BLaER1 treated with 17β-estradiol and CSF1 and Interleukin-3, amounts not matched to agents 10 nM and 100 nM (cell line): ENCODE results near the gene UVRAG.
A peak's percentile ranks its signal among the peaks of the same experiment; 100 is the strongest.

Experiments
- H3K27ac ChIP-seq, 11 experiments: shearing (Covaris generic); formaldehyde crosslinking; 2 replicates each; pipeline ENCODE4 v1.8.1; 2022
- H3K27me3 ChIP-seq, 11 experiments: shearing (Covaris generic); formaldehyde crosslinking; 2 replicates each; pipeline ENCODE4 v1.8.1; 2022
- H3K36me3 ChIP-seq, 11 experiments: shearing (Covaris generic); formaldehyde crosslinking; 2 replicates each; pipeline ENCODE4 v1.8.1; 2022
- H3K4me1 ChIP-seq, 10 experiments: shearing (Covaris generic); formaldehyde crosslinking; 2 replicates each; pipeline ENCODE4 v1.8.1; 2022
- H3K4me2 ChIP-seq, 11 experiments: shearing (Covaris generic); formaldehyde crosslinking; 2 replicates each; pipeline ENCODE4 v1.8.1; 2022
- H3K4me3 ChIP-seq, 10 experiments: shearing (Covaris generic); formaldehyde crosslinking; 2 replicates each; pipeline ENCODE4 v1.8.1; 2022
- H3K9ac ChIP-seq, 11 experiments: shearing (Covaris generic); formaldehyde crosslinking; 2 replicates each; pipeline ENCODE4 v1.8.1; 2022
- H3K9me3 ChIP-seq, 11 experiments: shearing (Covaris generic); formaldehyde crosslinking; replicated peaks in 1 of 11; 2 replicates each; pipeline ENCODE4 v1.8.1; 2022
- H4K20me1 ChIP-seq, 11 experiments: shearing (Covaris generic); formaldehyde crosslinking; 2 replicates each; pipeline ENCODE4 v1.8.1; 2022
- Cebpa-rat ChIP-seq, 11 experiments: shearing (Covaris generic); IDR thresholded peaks; 2 replicates each; pipeline ENCODE4 v1.8.1; 2022

The UVRAG gene

DNA sequence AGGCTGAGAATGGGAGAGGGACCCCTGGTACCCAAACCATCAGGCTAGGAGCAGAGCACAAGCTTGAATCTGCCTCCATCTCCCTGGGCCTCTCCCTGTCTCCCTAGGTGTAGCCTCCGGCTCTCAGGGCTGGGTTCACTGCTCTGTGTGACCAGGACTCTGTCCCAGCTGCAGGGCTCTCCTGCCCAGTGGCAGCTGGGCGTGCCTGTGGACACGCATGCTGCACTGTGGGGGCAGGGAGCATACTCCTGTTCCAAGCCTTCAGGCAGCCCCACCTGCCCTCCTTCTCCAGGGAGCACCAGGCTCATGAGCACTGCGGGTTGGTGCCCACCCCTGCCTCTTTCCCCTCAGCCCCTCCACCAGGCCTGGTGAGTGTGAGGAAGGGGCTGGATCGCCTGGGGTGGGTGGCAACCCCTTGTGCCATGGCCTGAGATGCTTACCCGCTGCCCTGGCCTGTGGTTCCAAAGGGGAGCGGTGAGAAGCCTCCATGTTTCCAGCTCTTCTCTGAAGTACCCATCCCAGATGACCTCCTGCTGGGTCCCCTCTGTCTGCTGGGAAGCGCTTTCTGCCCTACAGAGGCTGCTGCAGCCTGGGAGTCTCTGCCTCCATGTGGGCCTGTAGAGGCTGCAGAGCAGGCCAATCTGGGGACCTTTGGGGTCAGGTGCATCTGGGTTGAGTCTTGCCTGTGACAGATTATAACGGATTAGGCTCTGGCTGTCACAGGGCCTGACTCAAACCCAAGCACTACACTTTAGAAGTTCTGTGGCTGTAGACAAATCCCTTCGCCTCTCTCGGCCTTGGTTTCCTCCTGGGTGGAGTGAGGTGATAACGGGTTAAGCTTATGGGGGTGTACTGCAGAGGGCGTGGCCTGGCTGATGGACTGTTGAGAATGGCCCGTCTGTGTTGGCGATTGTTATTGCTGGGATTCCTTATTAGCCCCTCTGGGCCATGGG is 347.6 kb downstream of the UVRAG start:
- Histone ChIP-seq H3K27me3 (no peaks in the 10 kb centered on the region), H3K4me3 (no peak overlapping the region), H3K27ac (no peak overlapping the region), H3K36me3 (no peaks in the 10 kb centered on the region), H3K9ac (no peak overlapping the region), H3K9me3 (no peaks in the 10 kb centered on the region), H4K20me1 (no peaks in the 10 kb centered on the region; a peak in 1 of 22 replicates), H3K4me1 (peaks cover 0 to 10% (median 5%) of the 10 kb centered on the region in 10 experiments; a peak in 11 of 20 replicates), H3K4me2 (no peak overlapping the region)
- no peak for TF ChIP-seq Cebpa-rat (IDR thresholded peaks at IDR 0.05)

DNA sequence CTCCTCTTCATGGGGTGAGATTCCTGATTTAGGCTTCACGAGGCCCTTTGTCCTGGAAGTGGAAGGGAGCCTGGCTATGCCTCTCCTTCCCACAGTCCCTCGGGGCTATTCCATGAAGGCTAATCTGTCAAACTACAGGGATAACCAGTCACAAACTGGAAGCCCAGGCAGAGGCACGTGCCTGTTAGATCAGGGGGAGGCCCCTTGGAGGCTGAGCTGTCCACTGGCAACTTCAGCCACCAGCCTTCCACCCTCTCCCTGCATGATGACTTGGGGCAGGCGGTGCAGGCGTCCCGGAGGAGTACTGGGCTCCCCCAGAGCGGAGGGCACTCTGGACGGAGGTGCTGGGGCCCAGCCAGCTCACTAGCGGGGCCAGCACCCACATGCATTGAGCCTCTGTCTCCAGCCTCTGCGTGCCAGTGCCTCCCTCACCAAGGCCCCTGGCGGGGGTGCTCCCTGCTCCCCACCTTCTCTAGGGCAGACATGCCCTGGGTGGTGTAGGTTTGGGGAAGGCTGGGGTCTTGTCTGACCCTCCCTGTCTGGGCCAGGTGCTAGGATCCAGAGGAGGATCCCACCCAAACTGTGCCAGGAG is 348.4 kb downstream of the UVRAG start:
- Histone ChIP-seq H3K27me3 (no peaks in the 10 kb centered on the region), H4K20me1 (no peaks in the 10 kb centered on the region; a peak in 1 of 22 replicates), H3K4me1 (peaks cover 0 to 12% (median 6%) of the 10 kb centered on the region in 10 experiments; a peak in 11 of 20 replicates), H3K9me3 (no peaks in the 10 kb centered on the region), H3K36me3 (no peaks in the 10 kb centered on the region), H3K27ac (no peak overlapping the region), H3K9ac (no peak overlapping the region), H3K4me3 (no peak overlapping the region), H3K4me2 (no peak overlapping the region)
- no peak for TF ChIP-seq Cebpa-rat (IDR thresholded peaks at IDR 0.05)

DNA sequence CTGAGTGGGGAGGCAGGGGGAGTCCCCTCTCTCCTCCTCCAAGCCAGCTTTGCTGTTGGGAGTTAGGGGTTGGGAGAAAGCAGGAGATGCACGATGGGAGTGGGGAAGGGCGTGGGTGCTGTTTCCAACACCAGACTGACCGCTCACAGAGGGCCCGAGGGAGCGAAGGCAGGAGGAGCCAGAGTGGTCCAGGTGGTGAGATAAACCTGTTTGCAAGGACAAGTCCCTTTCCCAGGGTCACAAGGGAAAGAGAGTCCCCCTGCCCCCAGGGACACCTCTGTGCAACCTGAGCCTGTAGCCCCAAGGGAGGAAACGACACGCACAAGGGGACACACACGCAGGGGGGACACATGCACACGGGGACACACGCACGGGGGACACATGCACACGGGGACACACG is 349.1 kb downstream of the UVRAG start:
- no peak for TF ChIP-seq Cebpa-rat (IDR thresholded peaks at IDR 0.05)
- no peaks in the 10 kb centered on the region for H3K36me3 ChIP-seq
- no peak overlapping the region for H3K9ac ChIP-seq
- no peaks in the 10 kb centered on the region for H3K27me3 ChIP-seq
- H3K9me3 ChIP-seq, result no peaks in the 10 kb centered on the region
- no peak overlapping the region for H3K27ac ChIP-seq
- H3K4me3 ChIP-seq, result no peak overlapping the region
- H3K4me2 ChIP-seq, result no peak overlapping the region
- H4K20me1 ChIP-seq, result no peaks in the 10 kb centered on the region; a peak in 1 of 22 replicates
- peaks cover 0 to 13% (median 7%) of the 10 kb centered on the region in 10 experiments; a peak in 11 of 20 replicates for H3K4me1 ChIP-seq

DNA sequence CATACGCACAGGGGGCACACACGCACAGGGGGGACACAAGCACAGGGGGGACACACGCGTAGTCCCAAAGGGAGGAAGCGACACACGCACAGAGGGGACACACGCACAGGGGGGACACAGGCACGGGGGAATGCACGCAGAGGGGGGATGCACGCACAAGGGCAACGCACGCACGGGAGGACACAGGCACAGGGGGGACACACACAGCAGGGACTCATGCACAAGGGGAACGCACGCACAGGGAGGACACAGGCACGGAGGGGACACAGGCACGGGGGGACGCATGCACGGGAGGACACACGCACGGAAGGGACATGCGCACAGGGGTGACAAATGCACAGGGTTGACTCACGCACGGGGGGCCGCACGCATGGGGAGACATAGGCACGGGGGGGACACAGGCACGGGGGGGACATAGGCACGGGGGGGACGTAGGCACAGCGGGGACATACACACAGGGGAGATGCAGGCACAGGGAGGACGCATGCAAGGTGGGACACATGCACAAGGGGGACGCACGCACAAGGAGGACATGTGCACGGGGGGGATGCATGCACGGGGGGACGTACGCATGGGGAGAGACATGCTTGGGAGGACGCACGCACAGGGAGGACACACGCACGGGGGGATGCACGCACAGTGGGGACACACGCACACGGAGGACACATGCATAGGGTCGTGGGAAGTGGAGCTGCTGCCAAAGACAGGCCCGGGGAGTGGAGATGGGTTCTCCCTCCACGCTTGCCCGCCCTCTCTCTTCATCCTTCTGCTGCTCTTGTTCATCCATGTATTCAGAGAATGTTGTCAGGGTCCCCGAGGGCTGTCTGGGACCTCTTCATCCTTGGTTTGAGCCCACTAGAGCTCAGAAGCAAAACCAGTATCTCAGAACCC is 350.1 kb downstream of the UVRAG start:
- H3K27ac ChIP-seq, result no peak overlapping the region
- H4K20me1 ChIP-seq, result no peaks in the 10 kb centered on the region; a peak in 1 of 22 replicates
- H3K27me3 ChIP-seq, result no peaks in the 10 kb centered on the region
- no peaks in the 10 kb centered on the region for H3K36me3 ChIP-seq
- no peak for TF ChIP-seq Cebpa-rat (IDR thresholded peaks at IDR 0.05)
- H3K4me3 ChIP-seq, result no peak overlapping the region
- H3K4me2 ChIP-seq, result no peak overlapping the region
- H3K9ac ChIP-seq, result no peak overlapping the region
- peaks cover 0 to 22% (median 14%) of the 10 kb centered on the region in 10 experiments; a peak in 11 of 20 replicates for H3K4me1 ChIP-seq
- no peaks in the 10 kb centered on the region for H3K9me3 ChIP-seq

DNA sequence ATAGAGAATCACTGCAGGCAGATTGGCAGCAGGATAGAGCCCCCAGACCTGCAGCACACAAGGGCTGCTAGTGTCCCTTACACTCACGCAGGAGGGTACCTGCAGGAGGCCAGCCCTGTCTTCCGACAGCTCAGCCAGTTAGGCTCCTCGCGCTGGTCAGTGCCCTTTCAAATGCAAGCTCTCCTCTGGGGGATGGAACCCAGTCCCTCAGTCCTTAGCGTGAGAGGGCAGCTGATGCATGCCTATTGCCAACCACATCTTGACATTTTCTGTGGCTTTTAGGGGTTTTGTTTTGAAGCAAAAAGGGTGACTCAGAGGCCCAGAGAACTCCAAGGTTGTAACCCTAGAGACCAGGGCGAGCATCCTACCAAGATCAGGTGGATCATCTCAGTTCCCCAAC is 351.3 kb downstream of the UVRAG start:
- no peaks in the 10 kb centered on the region for H3K36me3 ChIP-seq
- no peaks in the 10 kb centered on the region for H3K27me3 ChIP-seq

DNA sequence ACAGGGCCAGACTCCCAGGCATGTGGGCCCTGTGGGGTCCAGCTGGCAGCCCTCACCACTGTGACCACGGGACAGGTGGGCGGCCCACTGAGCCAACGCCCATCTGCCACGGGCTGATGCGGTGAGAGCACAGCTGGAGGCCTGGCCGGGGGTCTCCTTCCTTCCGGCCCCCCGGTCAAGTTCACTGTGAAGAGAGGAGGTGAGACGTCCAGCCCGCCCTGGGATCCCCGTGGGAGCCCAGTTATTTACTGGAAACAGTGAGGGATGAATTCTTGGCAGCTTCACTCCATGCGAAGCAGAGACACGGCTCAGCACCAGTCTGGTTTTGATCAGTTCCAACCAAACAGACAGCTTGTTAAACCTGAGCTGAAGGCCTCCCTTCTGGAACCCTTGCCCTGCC is 352.6 kb downstream of the UVRAG start:
- peaks cover 0 to 20% (median 14%) of the 10 kb centered on the region in 10 experiments; a peak in 11 of 20 replicates for H3K4me1 ChIP-seq

More for the DNA sequence above, 351.3 kb downstream of the UVRAG start:
- no peaks in the 10 kb centered on the region; a peak in 2 of 22 replicates for H4K20me1 ChIP-seq
- no peak overlapping the region for H3K4me3 ChIP-seq
- H3K4me2 ChIP-seq, result no peak overlapping the region
- TF ChIP-seq Cebpa-rat (IDR thresholded peaks at IDR 0.05), result no peak
- no peaks in the 10 kb centered on the region for H3K9me3 ChIP-seq
- H3K4me1 ChIP-seq, result peaks cover 0 to 22% (median 14%) of the 10 kb centered on the region in 10 experiments; a peak in 11 of 20 replicates
- no peak overlapping the region for H3K9ac ChIP-seq
- H3K27ac ChIP-seq, result no peak overlapping the region

DNA sequence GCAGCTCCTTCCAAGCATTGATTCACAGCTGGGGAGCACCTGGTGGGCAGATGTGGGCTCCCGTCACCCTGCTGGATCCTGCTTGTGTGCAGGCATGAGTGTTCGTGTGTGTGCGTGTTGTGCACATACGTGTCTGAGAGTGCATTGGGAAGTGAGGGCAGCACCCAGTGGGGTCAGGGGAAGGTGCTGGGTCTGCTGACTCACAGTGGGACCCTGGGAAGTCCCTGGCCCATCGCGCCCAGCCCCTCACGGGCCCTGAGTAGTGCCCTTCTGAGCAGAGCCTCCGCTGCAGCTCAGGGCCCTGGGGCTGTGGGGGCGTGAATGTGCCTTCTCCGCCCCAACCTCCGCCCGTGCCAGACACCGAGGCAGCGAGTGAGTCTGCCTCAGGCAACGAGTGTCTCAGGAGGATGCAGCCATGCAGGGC is 354.5 kb downstream of the UVRAG start:
- Histone ChIP-seq H3K27me3 (no peaks in the 10 kb centered on the region), H3K4me1 (peaks cover 0 to 20% (median 14%) of the 10 kb centered on the region in 10 experiments; a peak in 11 of 20 replicates), H3K4me3 (no peak overlapping the region), H3K9ac (no peak overlapping the region), H3K9me3 (no peaks in the 10 kb centered on the region), H3K36me3 (no peaks in the 10 kb centered on the region), H4K20me1 (no peaks in the 10 kb centered on the region; a peak in 2 of 22 replicates), H3K4me2 (peak overlapping the region in 6 of 11 experiments; percentile 11 to 41 (median 28); a peak in 8 of 22 replicates), H3K27ac (no peak overlapping the region)
- no peak for TF ChIP-seq Cebpa-rat (IDR thresholded peaks at IDR 0.05)

More for the DNA sequence above, 352.6 kb downstream of the UVRAG start:
- no peaks in the 10 kb centered on the region; a peak in 2 of 22 replicates for H4K20me1 ChIP-seq
- no peaks in the 10 kb centered on the region for H3K27me3 ChIP-seq
- TF ChIP-seq Cebpa-rat (IDR thresholded peaks at IDR 0.05), result no peak
- H3K9ac ChIP-seq, result no peak overlapping the region
- H3K27ac ChIP-seq, result no peak overlapping the region
- H3K9me3 ChIP-seq, result no peaks in the 10 kb centered on the region
- H3K4me2 ChIP-seq, result peak overlapping the region in 9 of 11 experiments; percentile 12 to 66 (median 47); a peak in 13 of 22 replicates
- no peaks in the 10 kb centered on the region for H3K36me3 ChIP-seq
- no peak overlapping the region for H3K4me3 ChIP-seq

DNA sequence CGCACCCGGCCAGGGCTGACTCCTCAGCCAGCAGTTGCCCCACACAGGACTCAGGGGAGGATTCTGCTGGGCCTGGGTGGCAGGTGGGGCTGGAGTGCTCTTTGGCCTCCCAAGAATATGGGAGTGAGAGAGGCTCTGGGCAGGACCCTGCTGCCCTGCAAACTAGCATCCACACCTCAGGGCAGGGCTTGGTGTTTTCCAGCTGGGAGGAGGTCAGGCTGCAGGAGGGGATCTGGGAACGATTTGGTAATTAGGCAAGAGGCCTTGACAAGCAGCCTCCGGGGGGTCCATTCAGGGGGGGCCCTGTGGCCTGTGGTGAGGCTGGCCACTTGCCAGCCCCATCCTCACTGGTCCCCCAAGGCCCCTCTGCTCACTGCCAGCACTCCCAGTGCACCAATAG is 355.5 kb downstream of the UVRAG start:
- H4K20me1 ChIP-seq, result no peaks in the 10 kb centered on the region; a peak in 2 of 22 replicates
- H3K4me3 ChIP-seq, result no peak overlapping the region
- no peaks in the 10 kb centered on the region for H3K36me3 ChIP-seq
- no peak overlapping the region for H3K27ac ChIP-seq
- H3K27me3 ChIP-seq, result no peaks in the 10 kb centered on the region
- TF ChIP-seq Cebpa-rat (IDR thresholded peaks at IDR 0.05), result no peak
- peaks cover 0 to 20% (median 14%) of the 10 kb centered on the region in 10 experiments; a peak in 11 of 20 replicates for H3K4me1 ChIP-seq
- H3K9ac ChIP-seq, result no peak overlapping the region
- H3K4me2 ChIP-seq, result no peak overlapping the region
- no peaks in the 10 kb centered on the region for H3K9me3 ChIP-seq
